ENCODE data around the gene CRLF1.

DNA sequence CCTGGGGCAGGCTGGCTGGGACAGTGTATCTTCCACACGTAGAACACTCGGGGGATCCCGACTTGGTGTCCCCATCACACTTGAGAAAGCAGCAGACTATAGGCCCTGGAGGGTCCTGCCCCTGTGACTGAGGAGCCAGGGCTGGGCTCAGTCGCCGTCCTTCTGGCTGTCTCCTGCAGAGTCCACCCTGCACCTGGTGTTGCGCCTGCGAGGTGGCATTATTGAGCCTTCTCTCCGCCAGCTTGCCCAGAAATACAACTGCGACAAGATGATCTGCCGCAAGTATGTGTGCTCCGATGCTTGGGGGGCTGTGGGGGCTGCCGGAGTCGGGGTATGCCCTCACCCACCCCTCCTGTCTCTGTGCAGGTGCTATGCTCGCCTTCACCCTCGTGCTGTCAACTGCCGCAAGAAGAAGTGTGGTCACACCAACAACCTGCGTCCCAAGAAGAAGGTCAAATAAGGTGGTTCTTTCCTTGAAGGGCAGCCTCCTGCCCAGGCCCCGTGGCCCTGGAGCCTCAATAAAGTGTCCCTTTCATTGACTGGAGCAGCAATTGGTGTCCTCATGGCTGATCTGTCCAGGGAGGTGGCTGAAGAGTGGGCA lies 31.8 kb downstream of the CRLF1 start:
- TF ChIP-seq CTCF (IDR thresholded peaks at IDR 0.05) (no peak), POLR2A (IDR thresholded peaks at IDR 0.05) (no peak), EP300 (IDR thresholded peaks at IDR 0.05) (no peak), POLR2AphosphoS5 (IDR thresholded peaks at IDR 0.05) (no peak)

Data from stomach (tissue), 4 donors.